ENCODE measurements around the gene SLC28A2.

DNA sequence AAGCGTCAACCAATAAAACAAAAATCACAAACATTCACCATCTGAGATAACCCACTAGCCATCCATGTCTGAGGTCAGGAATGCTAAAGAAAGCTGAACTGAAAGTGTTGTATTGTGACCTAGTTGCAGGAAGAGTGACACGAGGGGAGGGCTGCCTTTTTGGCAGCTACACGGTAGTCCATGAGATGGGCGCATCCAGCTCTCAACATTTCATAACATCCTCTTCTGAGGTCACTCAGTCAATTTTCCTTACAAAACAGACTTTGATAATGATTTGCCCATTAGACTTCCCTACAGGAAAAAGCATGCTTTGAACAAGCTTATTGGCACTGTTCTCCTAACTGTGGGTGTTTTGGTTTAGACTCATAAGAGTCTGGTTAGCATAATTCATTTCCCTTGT is 48.9 kb upstream of the SLC28A2 start:
- TF ChIP-seq POLR2A (IDR thresholded peaks at IDR 0.05): no peak
- TF ChIP-seq, protein P1, sequence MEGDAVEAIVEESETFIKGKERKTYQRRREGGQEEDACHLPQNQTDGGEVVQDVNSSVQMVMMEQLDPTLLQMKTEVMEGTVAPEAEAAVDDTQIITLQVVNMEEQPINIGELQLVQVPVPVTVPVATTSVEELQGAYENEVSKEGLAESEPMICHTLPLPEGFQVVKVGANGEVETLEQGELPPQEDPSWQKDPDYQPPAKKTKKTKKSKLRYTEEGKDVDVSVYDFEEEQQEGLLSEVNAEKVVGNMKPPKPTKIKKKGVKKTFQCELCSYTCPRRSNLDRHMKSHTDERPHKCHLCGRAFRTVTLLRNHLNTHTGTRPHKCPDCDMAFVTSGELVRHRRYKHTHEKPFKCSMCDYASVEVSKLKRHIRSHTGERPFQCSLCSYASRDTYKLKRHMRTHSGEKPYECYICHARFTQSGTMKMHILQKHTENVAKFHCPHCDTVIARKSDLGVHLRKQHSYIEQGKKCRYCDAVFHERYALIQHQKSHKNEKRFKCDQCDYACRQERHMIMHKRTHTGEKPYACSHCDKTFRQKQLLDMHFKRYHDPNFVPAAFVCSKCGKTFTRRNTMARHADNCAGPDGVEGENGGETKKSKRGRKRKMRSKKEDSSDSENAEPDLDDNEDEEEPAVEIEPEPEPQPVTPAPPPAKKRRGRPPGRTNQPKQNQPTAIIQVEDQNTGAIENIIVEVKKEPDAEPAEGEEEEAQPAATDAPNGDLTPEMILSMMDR (IDR thresholded peaks at IDR 0.05): no peak
